Measurements from ENCODE around the gene VEGFC.

The VEGFC gene

GRCh38 chr4:176726803-176727202 is 65.9 kb downstream of the VEGFC start:
- CTCF ChIA-PET = no interaction called here
- DNase-seq (ENCODE audit: extremely low spot score) = no peak
- POLR2A ChIA-PET = no interaction called here
- TF ChIP-seq FOXK2 (IDR thresholded peaks at IDR 0.05) (no peak), FOXM1 (IDR thresholded peaks at IDR 0.05; ENCODE audit: borderline replicate concordance) (no peak), TARDBP (IDR thresholded peaks at IDR 0.05) (no peak), CTBP1 (IDR thresholded peaks at IDR 0.05; ENCODE audit: borderline replicate concordance) (no peak), FOXA1 (IDR thresholded peaks at IDR 0.05) (no peak)

GRCh38 chr4:176721459-176721858 is 71.3 kb downstream of the VEGFC start:
- ChIA-PET POLR2A (no interaction called here), CTCF (no interaction called here)
- no peak for TF ChIP-seq ELF4 (IDR thresholded peaks at IDR 0.05)
- TF ChIP-seq L3MBTL2 (conservative IDR thresholded peaks at IDR 0.05) = no peak
- no peak for TF ChIP-seq FOXA1 (IDR thresholded peaks at IDR 0.05)
- TF ChIP-seq FOXM1 (IDR thresholded peaks at IDR 0.05; ENCODE audit: borderline replicate concordance) = no peak
- TF ChIP-seq ZNF384 (IDR thresholded peaks at IDR 0.05) = no peak
- TF ChIP-seq LEF1 (IDR thresholded peaks at IDR 0.05; ENCODE audit: borderline replicate concordance) = no peak
- no peak for TF ChIP-seq BHLHE40 (IDR thresholded peaks at IDR 0.05; ENCODE audit: borderline replicate concordance)
- TF ChIP-seq ARNT (IDR thresholded peaks at IDR 0.05) = no peak
- TF ChIP-seq PKNOX1 (IDR thresholded peaks at IDR 0.05) = no peak
- no peak for TF ChIP-seq SP1 (IDR thresholded peaks at IDR 0.05)
- TF ChIP-seq CTBP1 (IDR thresholded peaks at IDR 0.05; ENCODE audit: borderline replicate concordance) = no peak
- TF ChIP-seq FOXK2 (IDR thresholded peaks at IDR 0.05) = no peak
- no peak for TF ChIP-seq NFRKB (IDR thresholded peaks at IDR 0.05)
- DNase-seq (ENCODE audit: extremely low spot score) = no peak

- TF ChIP-seq ZNF384 (IDR thresholded peaks at IDR 0.05) = no peak
- TF ChIP-seq ELF4 (IDR thresholded peaks at IDR 0.05) = no peak
- no peak for TF ChIP-seq FOXM1 (IDR thresholded peaks at IDR 0.05; ENCODE audit: borderline replicate concordance)
- no peak for TF ChIP-seq FOXA1 (IDR thresholded peaks at IDR 0.05)
- no peak for TF ChIP-seq TARDBP (IDR thresholded peaks at IDR 0.05)
- no peak for TF ChIP-seq LEF1 (IDR thresholded peaks at IDR 0.05; ENCODE audit: borderline replicate concordance)
- no peak for TF ChIP-seq PKNOX1 (IDR thresholded peaks at IDR 0.05)
- no peak for TF ChIP-seq SUZ12 (IDR thresholded peaks at IDR 0.05)
- no peak for TF ChIP-seq BHLHE40 (IDR thresholded peaks at IDR 0.05; ENCODE audit: borderline replicate concordance)
- POLR2A ChIA-PET = no interaction called here
- DNase-seq (ENCODE audit: extremely low spot score) = no peak
- CTCF ChIA-PET = no interaction called here
Observed at GRCh38 chr4:176718881-176719280, 73.8 kb downstream of the VEGFC start.

GRCh38 chr4:176717237-176717636 is 75.5 kb downstream of the VEGFC start:
- POLR2A ChIA-PET = no interaction called here

GRCh38 chr4:176709417-176709816 is 83.3 kb downstream of the VEGFC start:
- ChIA-PET CTCF (no interaction called here), POLR2A (no interaction called here)
- DNase-seq (ENCODE audit: extremely low spot score) = no peak
- TF ChIP-seq BHLHE40 (IDR thresholded peaks at IDR 0.05; ENCODE audit: borderline replicate concordance) (no peak), SUZ12 (IDR thresholded peaks at IDR 0.05) (no peak), ZNF384 (IDR thresholded peaks at IDR 0.05) (no peak), ELF4 (IDR thresholded peaks at IDR 0.05) (no peak), FOXK2 (IDR thresholded peaks at IDR 0.05) (no peak)

More at GRCh38 chr4:176717237-176717636, 75.5 kb downstream of the VEGFC start:
- no peak for DNase-seq (ENCODE audit: extremely low spot score)
- no peak for TF ChIP-seq ARNT (IDR thresholded peaks at IDR 0.05)
- TF ChIP-seq NFRKB (IDR thresholded peaks at IDR 0.05) = no peak
- no peak for TF ChIP-seq HDGF (IDR thresholded peaks at IDR 0.05; ENCODE audit: borderline replicate concordance)
- TF ChIP-seq LEF1 (IDR thresholded peaks at IDR 0.05; ENCODE audit: borderline replicate concordance) = no peak
- no peak for TF ChIP-seq TARDBP (IDR thresholded peaks at IDR 0.05)
- TF ChIP-seq SP1 (IDR thresholded peaks at IDR 0.05) = no peak
- TF ChIP-seq BHLHE40 (IDR thresholded peaks at IDR 0.05; ENCODE audit: borderline replicate concordance) = no peak
- TF ChIP-seq FOXA1 (IDR thresholded peaks at IDR 0.05) = no peak
- no peak for TF ChIP-seq SUZ12 (IDR thresholded peaks at IDR 0.05)
- no peak for TF ChIP-seq CTBP1 (IDR thresholded peaks at IDR 0.05; ENCODE audit: borderline replicate concordance)
- TF ChIP-seq ELF4 (IDR thresholded peaks at IDR 0.05) = no peak
- TF ChIP-seq FOXK2 (IDR thresholded peaks at IDR 0.05) = no peak
- no peak for TF ChIP-seq PKNOX1 (IDR thresholded peaks at IDR 0.05)
- TF ChIP-seq ZNF384 (IDR thresholded peaks at IDR 0.05) = no peak
- no peak for TF ChIP-seq L3MBTL2 (conservative IDR thresholded peaks at IDR 0.05)
- TF ChIP-seq FOXM1 (IDR thresholded peaks at IDR 0.05; ENCODE audit: borderline replicate concordance) = no peak
- CTCF ChIA-PET = no interaction called here

GRCh38 chr4:176708771-176709311 is 83.9 kb downstream of the VEGFC start:
- CTCF ChIA-PET = no interaction called here
- no peak for TF ChIP-seq CTBP1 (IDR thresholded peaks at IDR 0.05; ENCODE audit: borderline replicate concordance)
- TF ChIP-seq NFRKB (IDR thresholded peaks at IDR 0.05) = no peak
- TF ChIP-seq ARNT (IDR thresholded peaks at IDR 0.05) = no peak
- no peak for TF ChIP-seq BHLHE40 (IDR thresholded peaks at IDR 0.05; ENCODE audit: borderline replicate concordance)
- no peak for TF ChIP-seq FOXA1 (IDR thresholded peaks at IDR 0.05)
- TF ChIP-seq SP1 (IDR thresholded peaks at IDR 0.05) = no peak
- TF ChIP-seq LEF1 (IDR thresholded peaks at IDR 0.05; ENCODE audit: borderline replicate concordance) = no peak
- no peak for TF ChIP-seq HDGF (IDR thresholded peaks at IDR 0.05; ENCODE audit: borderline replicate concordance)
- TF ChIP-seq ZNF384 (IDR thresholded peaks at IDR 0.05) = no peak
- no peak for TF ChIP-seq L3MBTL2 (conservative IDR thresholded peaks at IDR 0.05)
- no peak for TF ChIP-seq FOXM1 (IDR thresholded peaks at IDR 0.05; ENCODE audit: borderline replicate concordance)
- TF ChIP-seq PKNOX1 (IDR thresholded peaks at IDR 0.05) = no peak
- no peak for TF ChIP-seq TARDBP (IDR thresholded peaks at IDR 0.05)
- no peak for TF ChIP-seq FOXK2 (IDR thresholded peaks at IDR 0.05)
- TF ChIP-seq SUZ12 (IDR thresholded peaks at IDR 0.05) = no peak
- no peak for DNase-seq (ENCODE audit: extremely low spot score)
- POLR2A ChIA-PET = no interaction called here
